Measurements from ENCODE around the gene SCN9A. TPM values are rescaled to one million over a fixed set of nuclear protein-coding genes. Genes with fewer than 3 reads are reported as not detected.

SCN9A gene
- total and polyA plus RNA-seq, 9 of the 15 experiments (the other 6 are each of a cell fraction or from before 2014, with no cell fraction given): 1.4 to 22.8 (median 7.1) TPM

GRCh38 chr2:166343467-166343866 is 32.3 kb downstream of the SCN9A start:
- BruUV-seq (replicated peaks): no TSS peak
- in situ Hi-C loops (cut with MboI): no loop called here
- CTCF ChIA-PET (ENCODE audit: low intra/inter-chr PET ratio): no interaction called here

More at GRCh38 chr2:166343467-166343866, 32.3 kb downstream of the SCN9A start:
- H3K4me3 ChIP-seq: no peak overlapping the region
- H3K9ac ChIP-seq (ENCODE audit: insufficient read depth in 1 of 2, low read depth in 2 of 2, low read length in 2 of 2): no peak overlapping the region
- no peak overlapping the region for H3K27ac ChIP-seq (ENCODE audit: extremely low read depth, low read depth, low read length)
- intact Hi-C loops (cut with micrococcal nuclease): no loop called here
- H4K20me1 ChIP-seq (replicated peaks; ENCODE audit: control insufficient read depth, insufficient read depth, low read length): no peaks in the 10 kb centered on the region
- no peaks in the 10 kb centered on the region for H3K9me1 ChIP-seq (ENCODE audit: control insufficient read depth, insufficient read depth, low read length)
- H3K9me3 ChIP-seq (replicated peaks; ENCODE audit: control insufficient read depth, insufficient read depth, low read depth, low read length): no peaks in the 10 kb centered on the region
- no peak for FAIRE-seq
- WGBS (ENCODE audit: insufficient coverage, low coverage, missing lambda C conversion rate): 13% methylated on average over 2 of the region's 2 CpGs
- H3K79me2 ChIP-seq (ENCODE audit: control insufficient read depth, insufficient read depth, low read length): no peaks in the 10 kb centered on the region; the same call in 2 of the 3 replicates
- no peaks in the 10 kb centered on the region for H3K27me3 ChIP-seq (ENCODE audit: control insufficient read depth in 2 of 2, insufficient read depth in 2 of 2, low read length in 2 of 2)
- peaks cover 0 to 5% of the 10 kb centered on the region in 2 experiments; a peak in 2 of 5 replicates for H3K4me1 ChIP-seq (replicated peaks in 1 of 2; ENCODE audit: control insufficient read depth in 2 of 2, insufficient read depth in 2 of 2, low read length in 2 of 2)
- no peaks in the 10 kb centered on the region for H3K36me3 ChIP-seq (ENCODE audit: control insufficient read depth, insufficient read depth, low read length)
- ATAC-seq: peak; percentile 43; the same call in 1 of the 3 replicates
- DNase-seq (ENCODE audit: extremely low read depth in 1 of 4, low spot score in 3 of 4): no peak
- POLR2A ChIA-PET: interaction anchor here (0.6 kb wide), 2 partner anchors 8 to 11 kb away, joined by 3 read pairs; no protein-coding TSS in a partner anchor
- no peak overlapping the region for H2AFZ ChIP-seq (ENCODE audit: low read depth, low read length)
- TF ChIP-seq ZFP30 (CRISPR knock-in tag; IDR thresholded peaks at IDR 0.05; ENCODE audit: borderline replicate concordance) (no peak), CTCFL (IDR thresholded peaks at IDR 0.05; ENCODE audit: borderline replicate concordance, insufficient read depth, low read depth, low read length, poor library complexity, severe bottlenecking) (no peak), ZNF583 (CRISPR knock-in tag; IDR thresholded peaks at IDR 0.05) (no peak), HMGN3 (IDR thresholded peaks at IDR 0.05; ENCODE audit: borderline replicate concordance, extremely low read depth, insufficient read length, low read depth, low read length) (no peak), CHD2 (IDR thresholded peaks at IDR 0.05; ENCODE audit: low read depth, low read length) (no peak), MAX (CRISPR knock-in tag; IDR thresholded peaks at IDR 0.05) (no peak), ARHGAP35 (IDR thresholded peaks at IDR 0.05; ENCODE audit: partially characterized antibody) (no peak), FOXK2 (conservative IDR thresholded peaks at IDR 0.05 in 1 of 2, IDR thresholded peaks at IDR 0.05 in 1 of 2; ENCODE audit: low read depth in 2 of 2) (no peak), HMG20B (CRISPR knock-in tag; IDR thresholded peaks at IDR 0.05) (no peak), NR0B1 (IDR thresholded peaks at IDR 0.05; ENCODE audit: partially characterized antibody) (no peak), STAT5B (CRISPR knock-in tag; IDR thresholded peaks at IDR 0.05) (no peak), ZFP36 (IDR thresholded peaks at IDR 0.05; ENCODE audit: low read depth, low read length, partially characterized antibody) (no peak), RBFOX2 (IDR thresholded peaks at IDR 0.05; ENCODE audit: low read depth, low read length) (no peak), ZEB2 (IDR thresholded peaks at IDR 0.05) (no peak), HLTF (IDR thresholded peaks at IDR 0.05) (no peak), DDX20 (tag; IDR thresholded peaks at IDR 0.05; ENCODE audit: low read depth) (no peak), KAT8 (IDR thresholded peaks at IDR 0.05; ENCODE audit: low read depth) (no peak), SRSF9 (IDR thresholded peaks at IDR 0.05; ENCODE audit: borderline replicate concordance, low read depth, low read length) (no peak)
- H3K4me2 ChIP-seq (ENCODE audit: insufficient read depth, low read length): no peak overlapping the region
